ENCODE measurements around the gene SCAANT1. TPM values are rescaled to one million over a fixed set of nuclear protein-coding genes. Genes with fewer than 3 reads are reported as not detected.

Gene SCAANT1
- not detected for total RNA-seq
- long read RNA-seq = 0 reads

GRCh38 chr3:63911873-63912767 is at the start of gene SCAANT1:
TSS of gene SCAANT1 (minus strand) at chr3:63912383.
- peak within 1 kb of the TSS; percentile 97 for H3K27ac ChIP-seq
- intact Hi-C loops (cut with DNase I) = no loop called here
- no peaks in the 10 kb centered on the region for H3K9me3 ChIP-seq
- no peaks in the 10 kb centered on the region for H3K27me3 ChIP-seq (ENCODE audit: low read depth)
- peaks cover 17% of the 10 kb centered on the region for H3K36me3 ChIP-seq
- peak; percentile 91 to 94 for ATAC-seq
- peaks cover 34% of the 10 kb centered on the region for H3K4me1 ChIP-seq
- DNase-seq = peak; percentile 94
- peak within 1 kb of the TSS; percentile 71 for H3K4me3 ChIP-seq
- TF ChIP-seq CTCF (IDR thresholded peaks at IDR 0.05) = no peak

GRCh38 chr3:63961891-63962290 is 49.7 kb upstream of the SCAANT1 start:
- TF ChIP-seq CTCF (IDR thresholded peaks at IDR 0.05) = peak; percentile 67
- no peak for DNase-seq
- intact Hi-C loops (cut with DNase I) = no loop called here
- no peaks in the 10 kb centered on the region for H3K36me3 ChIP-seq
- no peaks in the 10 kb centered on the region for H3K9me3 ChIP-seq
- ATAC-seq = peak; percentile 69 to 70
- no peak overlapping the region for H3K4me3 ChIP-seq
- no peak overlapping the region for H3K27ac ChIP-seq
- no peaks in the 10 kb centered on the region for H3K27me3 ChIP-seq (ENCODE audit: low read depth)
- peaks cover 65% of the 10 kb centered on the region for H3K4me1 ChIP-seq

- Histone ChIP-seq H3K4me1 (peaks cover 48% of the 10 kb centered on the region), H3K27me3 (ENCODE audit: low read depth) (no peaks in the 10 kb centered on the region), H3K4me3 (peak overlapping the region; percentile 19), H3K27ac (peak overlapping the region; percentile 3), H3K36me3 (no peaks in the 10 kb centered on the region), H3K9me3 (no peaks in the 10 kb centered on the region)
- intact Hi-C loops (cut with DNase I) = no loop called here
- ATAC-seq (peak in 1 of 2 donors; percentile 27), DNase-seq (no peak)
- no peak for TF ChIP-seq CTCF (IDR thresholded peaks at IDR 0.05)
These were observed 48.0 kb upstream of the SCAANT1 start for GRCh38 chr3:63960048-63960711.

GRCh38 chr3:63959146-63959545 is 47.0 kb upstream of the SCAANT1 start:
- no peak for DNase-seq
- H3K9me3 ChIP-seq = no peaks in the 10 kb centered on the region
- no peaks in the 10 kb centered on the region for H3K27me3 ChIP-seq (ENCODE audit: low read depth)
- no peak for TF ChIP-seq CTCF (IDR thresholded peaks at IDR 0.05)
- ATAC-seq = no peak
- no peak overlapping the region for H3K4me3 ChIP-seq
- intact Hi-C loops (cut with DNase I) = no loop called here
- H3K4me1 ChIP-seq = peaks cover 38% of the 10 kb centered on the region
- H3K36me3 ChIP-seq = peaks cover 3% of the 10 kb centered on the region
- no peak overlapping the region for H3K27ac ChIP-seq

GRCh38 chr3:63955830-63956545 is 43.8 kb upstream of the SCAANT1 start:
- intact Hi-C loops (cut with DNase I) = no loop called here
- no peak overlapping the region for H3K4me3 ChIP-seq
- TF ChIP-seq CTCF (IDR thresholded peaks at IDR 0.05) = no peak
- no peaks in the 10 kb centered on the region for H3K27me3 ChIP-seq (ENCODE audit: low read depth)
- H3K4me1 ChIP-seq = peaks cover 42% of the 10 kb centered on the region
- H3K27ac ChIP-seq = no peak overlapping the region
- ATAC-seq = no peak
- H3K36me3 ChIP-seq = peaks cover 9% of the 10 kb centered on the region
- no peaks in the 10 kb centered on the region for H3K9me3 ChIP-seq
- DNase-seq = no peak

Data from lower lobe of right lung (tissue), 2 donors.